ENCODE results near the gene KCTD3.

DNA sequence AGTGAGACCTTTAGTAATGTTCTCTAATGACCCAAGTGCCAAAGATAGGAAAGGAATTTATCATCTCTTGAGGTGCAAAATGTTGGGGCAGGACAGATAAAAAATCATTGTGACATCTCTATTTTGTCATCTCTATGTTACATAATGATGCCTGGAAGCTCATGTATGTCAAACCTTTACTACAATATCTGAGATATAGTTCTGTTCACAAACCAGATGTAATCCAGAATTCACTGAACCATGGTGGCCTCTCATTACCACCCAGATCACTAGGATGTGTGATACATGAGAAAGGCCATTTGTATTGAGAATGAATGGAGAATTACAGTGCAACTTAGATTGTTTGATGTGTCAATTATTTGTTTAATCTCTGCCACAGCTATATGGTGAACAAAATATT lies 22.0 kb upstream of the KCTD3 start:
- no peak for TF ChIP-seq POLR2AphosphoS5 (IDR thresholded peaks at IDR 0.05)
- no peak for TF ChIP-seq CTCF (IDR thresholded peaks at IDR 0.05)

Measured in esophagus muscularis mucosa (tissue), 3 donors.